ENCODE data around the gene IL17RA.

The IL17RA gene

GRCh38 chr22:17106785-17107546 lies 22.2 kb downstream of the IL17RA start:
- H3K9ac ChIP-seq (ENCODE audit: low read length in 2 of 2): no peak overlapping the region
- H3K27ac ChIP-seq (ENCODE audit: low read length): no peak overlapping the region
- H3K36me3 ChIP-seq (ENCODE audit: control insufficient read depth in 2 of 2, insufficient read depth in 2 of 2, low read length in 2 of 2): peaks cover 3 to 7% of the 10 kb centered on the region in 2 donors
- H3K4me3 ChIP-seq (ENCODE audit: low read length in 2 of 2): no peak overlapping the region
- H3K9me3 ChIP-seq (ENCODE audit: control insufficient read depth in 2 of 2, low read length in 2 of 2): no peaks in the 10 kb centered on the region
- no peaks in the 10 kb centered on the region for H3K27me3 ChIP-seq (ENCODE audit: control insufficient read depth in 1 of 2, insufficient read depth in 2 of 2, low read length in 2 of 2)
- H3K4me1 ChIP-seq (ENCODE audit: control insufficient read depth, insufficient read depth, low read length): peaks cover 3% of the 10 kb centered on the region

GRCh38 chr22:17107547-17107810 lies 22.7 kb downstream of the IL17RA start:
- Histone ChIP-seq H3K36me3 (ENCODE audit: control insufficient read depth in 2 of 2, insufficient read depth in 2 of 2, low read length in 2 of 2) (peaks cover 0 to 3% of the 10 kb centered on the region in 2 donors), H3K9ac (ENCODE audit: low read length in 2 of 2) (no peak overlapping the region), H3K27ac (ENCODE audit: low read length) (no peak overlapping the region), H3K9me3 (ENCODE audit: control insufficient read depth in 2 of 2, low read length in 2 of 2) (no peaks in the 10 kb centered on the region), H3K4me1 (ENCODE audit: control insufficient read depth, insufficient read depth, low read length) (no peaks in the 10 kb centered on the region), H3K4me3 (ENCODE audit: low read length in 2 of 2) (no peak overlapping the region), H3K27me3 (ENCODE audit: control insufficient read depth in 1 of 2, insufficient read depth in 2 of 2, low read length in 2 of 2) (no peaks in the 10 kb centered on the region)

- H3K9me3 ChIP-seq (ENCODE audit: control insufficient read depth in 2 of 2, low read length in 2 of 2): no peaks in the 10 kb centered on the region
- H3K4me3 ChIP-seq (ENCODE audit: low read length in 2 of 2): no peak overlapping the region
- H3K9ac ChIP-seq (ENCODE audit: low read length in 2 of 2): no peak overlapping the region
- no peaks in the 10 kb centered on the region for H3K4me1 ChIP-seq (ENCODE audit: control insufficient read depth, insufficient read depth, low read length)
- H3K36me3 ChIP-seq (ENCODE audit: control insufficient read depth in 2 of 2, insufficient read depth in 2 of 2, low read length in 2 of 2): no peaks in the 10 kb centered on the region
- no peaks in the 10 kb centered on the region for H3K27me3 ChIP-seq (ENCODE audit: control insufficient read depth in 1 of 2, insufficient read depth in 2 of 2, low read length in 2 of 2)
- no peak overlapping the region for H3K27ac ChIP-seq (ENCODE audit: low read length)
Measured at GRCh38 chr22:17108256-17109112, 23.7 kb downstream of the IL17RA start.

- H3K27me3 ChIP-seq (ENCODE audit: control insufficient read depth in 1 of 2, insufficient read depth in 2 of 2, low read length in 2 of 2): no peaks in the 10 kb centered on the region
- H3K4me3 ChIP-seq (ENCODE audit: low read length in 2 of 2): no peak overlapping the region
- H3K9ac ChIP-seq (ENCODE audit: low read length in 2 of 2): no peak overlapping the region
- H3K9me3 ChIP-seq (ENCODE audit: control insufficient read depth in 2 of 2, low read length in 2 of 2): no peaks in the 10 kb centered on the region
- H3K27ac ChIP-seq (ENCODE audit: low read length): no peak overlapping the region
- no peaks in the 10 kb centered on the region for H3K36me3 ChIP-seq (ENCODE audit: control insufficient read depth in 2 of 2, insufficient read depth in 2 of 2, low read length in 2 of 2)
- no peaks in the 10 kb centered on the region for H3K4me1 ChIP-seq (ENCODE audit: control insufficient read depth, insufficient read depth, low read length)
Measured at GRCh38 chr22:17109113-17109865, 24.5 kb downstream of the IL17RA start.

- H3K27ac ChIP-seq (ENCODE audit: low read length): no peak overlapping the region
- no peaks in the 10 kb centered on the region for H3K9me3 ChIP-seq (ENCODE audit: control insufficient read depth in 2 of 2, low read length in 2 of 2)
- no peaks in the 10 kb centered on the region for H3K4me1 ChIP-seq (ENCODE audit: control insufficient read depth, insufficient read depth, low read length)
- no peaks in the 10 kb centered on the region for H3K36me3 ChIP-seq (ENCODE audit: control insufficient read depth in 2 of 2, insufficient read depth in 2 of 2, low read length in 2 of 2)
- H3K27me3 ChIP-seq (ENCODE audit: control insufficient read depth in 1 of 2, insufficient read depth in 2 of 2, low read length in 2 of 2): no peaks in the 10 kb centered on the region
- H3K9ac ChIP-seq (ENCODE audit: low read length in 2 of 2): no peak overlapping the region
- H3K4me3 ChIP-seq (ENCODE audit: low read length in 2 of 2): no peak overlapping the region
Measured at GRCh38 chr22:17109976-17110375, 25.2 kb downstream of the IL17RA start.

- H3K27me3 ChIP-seq (ENCODE audit: control insufficient read depth in 1 of 2, insufficient read depth in 2 of 2, low read length in 2 of 2): no peaks in the 10 kb centered on the region
- H3K9me3 ChIP-seq (ENCODE audit: control insufficient read depth in 2 of 2, low read length in 2 of 2): no peaks in the 10 kb centered on the region
- H3K27ac ChIP-seq (ENCODE audit: low read length): no peak overlapping the region
- H3K36me3 ChIP-seq (ENCODE audit: control insufficient read depth in 2 of 2, insufficient read depth in 2 of 2, low read length in 2 of 2): no peaks in the 10 kb centered on the region
- no peaks in the 10 kb centered on the region for H3K4me1 ChIP-seq (ENCODE audit: control insufficient read depth, insufficient read depth, low read length)
- H3K9ac ChIP-seq (ENCODE audit: low read length in 2 of 2): no peak overlapping the region
- no peak overlapping the region for H3K4me3 ChIP-seq (ENCODE audit: low read length in 2 of 2)
Measured at GRCh38 chr22:17110791-17111550, 26.2 kb downstream of the IL17RA start.

- Histone ChIP-seq H3K9me3 (ENCODE audit: control insufficient read depth in 2 of 2, low read length in 2 of 2) (no peaks in the 10 kb centered on the region), H3K4me3 (ENCODE audit: low read length in 2 of 2) (no peak overlapping the region), H3K9ac (ENCODE audit: low read length in 2 of 2) (no peak overlapping the region), H3K4me1 (ENCODE audit: control insufficient read depth, insufficient read depth, low read length) (no peaks in the 10 kb centered on the region), H3K36me3 (ENCODE audit: control insufficient read depth in 2 of 2, insufficient read depth in 2 of 2, low read length in 2 of 2) (no peaks in the 10 kb centered on the region), H3K27ac (ENCODE audit: low read length) (no peak overlapping the region), H3K27me3 (ENCODE audit: control insufficient read depth in 1 of 2, insufficient read depth in 2 of 2, low read length in 2 of 2) (peaks cover 0 to 2% of the 10 kb centered on the region in 2 donors)
Measured at GRCh38 chr22:17112491-17113042, 27.8 kb downstream of the IL17RA start.

GRCh38 chr22:17113600-17113999 lies 28.8 kb downstream of the IL17RA start:
- Histone ChIP-seq H3K27me3 (ENCODE audit: control insufficient read depth in 1 of 2, insufficient read depth in 2 of 2, low read length in 2 of 2) (peaks cover 3 to 4% of the 10 kb centered on the region in 2 donors), H3K4me1 (ENCODE audit: control insufficient read depth, insufficient read depth, low read length) (peaks cover 3% of the 10 kb centered on the region), H3K36me3 (ENCODE audit: control insufficient read depth in 2 of 2, insufficient read depth in 2 of 2, low read length in 2 of 2) (no peaks in the 10 kb centered on the region), H3K27ac (ENCODE audit: low read length) (no peak overlapping the region), H3K9me3 (ENCODE audit: control insufficient read depth in 2 of 2, low read length in 2 of 2) (no peaks in the 10 kb centered on the region), H3K4me3 (ENCODE audit: low read length in 2 of 2) (no peak overlapping the region), H3K9ac (ENCODE audit: low read length in 2 of 2) (no peak overlapping the region)

- Histone ChIP-seq H3K36me3 (ENCODE audit: control insufficient read depth in 2 of 2, insufficient read depth in 2 of 2, low read length in 2 of 2) (no peaks in the 10 kb centered on the region), H3K9me3 (ENCODE audit: control insufficient read depth in 2 of 2, low read length in 2 of 2) (no peaks in the 10 kb centered on the region), H3K4me3 (ENCODE audit: low read length in 2 of 2) (no peak overlapping the region), H3K4me1 (ENCODE audit: control insufficient read depth, insufficient read depth, low read length) (peaks cover 3% of the 10 kb centered on the region), H3K27ac (ENCODE audit: low read length) (no peak overlapping the region), H3K9ac (ENCODE audit: low read length in 2 of 2) (no peak overlapping the region), H3K27me3 (ENCODE audit: control insufficient read depth in 1 of 2, insufficient read depth in 2 of 2, low read length in 2 of 2) (peaks cover 9 to 10% of the 10 kb centered on the region in 2 donors)
Measured at GRCh38 chr22:17114173-17114897, 29.5 kb downstream of the IL17RA start.
